Chondrocyte (in vitro differentiated cells): Measurements from ENCODE around the gene RPTOR. TPM values are rescaled to one million over a fixed set of nuclear protein-coding genes. Genes with fewer than 3 reads are reported as not detected.

Experiments
- DNase-seq: peaks from one replicate; pipeline ENCODE4 v3.0.0; 2021; ENCODE audit warnings: mixed read lengths, low spot score
- H3K27ac Mint-ChIP-seq: one replicate; pipeline ENCODE4 v1.8.0; 2021; ENCODE audit warnings: mild to moderate bottlenecking, moderate library complexity, mixed read lengths; ENCODE audit not compliant: unreplicated experiment
- H3K27me3 Mint-ChIP-seq: 2 replicates; pipeline ENCODE4 v1.8.0; 2021; ENCODE audit warnings: low read depth, mixed read lengths
- H3K36me3 Mint-ChIP-seq: 2 replicates; pipeline ENCODE4 v1.8.0; 2021; ENCODE audit warnings: low read depth, mixed read lengths
- H3K4me1 Mint-ChIP-seq: 2 replicates; pipeline ENCODE4 v1.8.0; 2021; ENCODE audit warnings: low read depth, mild to moderate bottlenecking, mixed read lengths
- H3K4me3 Mint-ChIP-seq: one replicate; pipeline ENCODE4 v1.8.0; 2021; ENCODE audit warnings: mild to moderate bottlenecking, moderate library complexity, mixed read lengths; ENCODE audit not compliant: unreplicated experiment
- H3K9me3 Mint-ChIP-seq: 2 replicates; pipeline ENCODE4 v1.8.0; 2021; ENCODE audit warnings: low read depth, mixed read lengths
- CTCF ChIP-seq: fragments of 200-600 bp; sonication (generic); IDR thresholded peaks from 2 replicates; pipeline ENCODE4 v1.5.0; 2021; ENCODE audit warnings: antibody characterized with exemption, mild to moderate bottlenecking, moderate library complexity
- total RNA-seq: library from RNA; stranded (reverse); gene quantifications from 3 replicates; pipeline ENCODE4 v1.2.1, GENCODE V29; 2021

Gene RPTOR
- total RNA-seq, 1 donor from 2014 or later = 30.9 TPM

- DNase-seq = no peak
- H3K4me3 Mint-ChIP-seq = no peak overlapping the region
- H3K36me3 Mint-ChIP-seq = no peaks in the 10 kb centered on the region
- no peaks in the 10 kb centered on the region for H3K9me3 Mint-ChIP-seq
- TF ChIP-seq CTCF = no peak
- H3K27ac Mint-ChIP-seq = no peak overlapping the region
- peaks cover 16% of the 10 kb centered on the region for H3K4me1 Mint-ChIP-seq
- no peaks in the 10 kb centered on the region for H3K27me3 Mint-ChIP-seq
Observed at GRCh38 chr17:80978499-80979497, 434.2 kb downstream of the RPTOR start.

GRCh38 chr17:80979547-80980378 is 435.1 kb downstream of the RPTOR start:
- no peak for TF ChIP-seq CTCF
- Mint-ChIP-seq H3K4me1 (peaks cover 20% of the 10 kb centered on the region), H3K36me3 (no peaks in the 10 kb centered on the region), H3K4me3 (no peak overlapping the region), H3K9me3 (no peaks in the 10 kb centered on the region), H3K27me3 (no peaks in the 10 kb centered on the region), H3K27ac (no peak overlapping the region)
- DNase-seq = no peak

GRCh38 chr17:80980397-80981061 is 435.9 kb downstream of the RPTOR start:
- Mint-ChIP-seq H3K4me1 (peaks cover 23% of the 10 kb centered on the region), H3K4me3 (peak overlapping the region; percentile 50), H3K27ac (no peak overlapping the region), H3K36me3 (no peaks in the 10 kb centered on the region), H3K27me3 (no peaks in the 10 kb centered on the region), H3K9me3 (no peaks in the 10 kb centered on the region)
- DNase-seq = no peak
- TF ChIP-seq CTCF = no peak

GRCh38 chr17:80981062-80981902 is 436.6 kb downstream of the RPTOR start:
- peak; percentile 99 for TF ChIP-seq CTCF
- no peak overlapping the region for H3K27ac Mint-ChIP-seq
- H3K27me3 Mint-ChIP-seq = no peaks in the 10 kb centered on the region
- H3K4me1 Mint-ChIP-seq = peaks cover 23% of the 10 kb centered on the region
- H3K9me3 Mint-ChIP-seq = no peaks in the 10 kb centered on the region
- no peaks in the 10 kb centered on the region for H3K36me3 Mint-ChIP-seq
- no peak for DNase-seq
- peak overlapping the region; percentile 50 for H3K4me3 Mint-ChIP-seq
